ENCODE measurements around the gene CLDN8. TPM values are rescaled to one million over a fixed set of nuclear protein-coding genes. Genes with fewer than 3 reads are reported as not detected.

CLDN8 gene
- total RNA-seq, 2 experiments from 2014 or later = not detected

DNA sequence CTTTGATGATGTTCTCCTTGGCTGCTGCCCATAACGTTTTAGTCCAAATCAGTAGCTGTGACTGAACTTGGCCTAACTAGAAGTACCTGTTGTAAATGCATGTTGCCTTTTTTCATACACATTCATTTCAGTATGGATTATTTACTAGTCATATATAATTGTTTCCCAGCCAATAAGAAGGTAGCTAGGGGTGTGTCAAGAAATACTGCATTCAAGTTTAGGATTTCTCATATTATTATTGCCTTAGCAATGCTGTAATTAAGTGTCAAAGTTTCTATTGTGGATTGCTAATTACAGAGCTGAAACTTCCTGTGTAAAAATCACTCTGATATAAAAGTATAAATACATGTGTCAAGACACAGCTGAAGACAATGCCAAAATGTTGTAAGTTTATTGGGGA lies 49.2 kb downstream of the CLDN8 start, which contains the start of gene CLDN17:
Gene CLDN17 (minus strand): TSS at position 101 of the 400 bp plus-strand sequence. CDS start 188 bp downstream, outside the sequence.
- TF ChIP-seq, protein P1, sequence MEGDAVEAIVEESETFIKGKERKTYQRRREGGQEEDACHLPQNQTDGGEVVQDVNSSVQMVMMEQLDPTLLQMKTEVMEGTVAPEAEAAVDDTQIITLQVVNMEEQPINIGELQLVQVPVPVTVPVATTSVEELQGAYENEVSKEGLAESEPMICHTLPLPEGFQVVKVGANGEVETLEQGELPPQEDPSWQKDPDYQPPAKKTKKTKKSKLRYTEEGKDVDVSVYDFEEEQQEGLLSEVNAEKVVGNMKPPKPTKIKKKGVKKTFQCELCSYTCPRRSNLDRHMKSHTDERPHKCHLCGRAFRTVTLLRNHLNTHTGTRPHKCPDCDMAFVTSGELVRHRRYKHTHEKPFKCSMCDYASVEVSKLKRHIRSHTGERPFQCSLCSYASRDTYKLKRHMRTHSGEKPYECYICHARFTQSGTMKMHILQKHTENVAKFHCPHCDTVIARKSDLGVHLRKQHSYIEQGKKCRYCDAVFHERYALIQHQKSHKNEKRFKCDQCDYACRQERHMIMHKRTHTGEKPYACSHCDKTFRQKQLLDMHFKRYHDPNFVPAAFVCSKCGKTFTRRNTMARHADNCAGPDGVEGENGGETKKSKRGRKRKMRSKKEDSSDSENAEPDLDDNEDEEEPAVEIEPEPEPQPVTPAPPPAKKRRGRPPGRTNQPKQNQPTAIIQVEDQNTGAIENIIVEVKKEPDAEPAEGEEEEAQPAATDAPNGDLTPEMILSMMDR (IDR thresholded peaks at IDR 0.05) = no peak
- H3K36me3 Mint-ChIP-seq (ENCODE audit: low read depth) = no peaks in the 10 kb centered on the region
- H3K4me3 ChIP-seq (ENCODE audit: low read length) = no peak within 1 kb of the TSS

DNA sequence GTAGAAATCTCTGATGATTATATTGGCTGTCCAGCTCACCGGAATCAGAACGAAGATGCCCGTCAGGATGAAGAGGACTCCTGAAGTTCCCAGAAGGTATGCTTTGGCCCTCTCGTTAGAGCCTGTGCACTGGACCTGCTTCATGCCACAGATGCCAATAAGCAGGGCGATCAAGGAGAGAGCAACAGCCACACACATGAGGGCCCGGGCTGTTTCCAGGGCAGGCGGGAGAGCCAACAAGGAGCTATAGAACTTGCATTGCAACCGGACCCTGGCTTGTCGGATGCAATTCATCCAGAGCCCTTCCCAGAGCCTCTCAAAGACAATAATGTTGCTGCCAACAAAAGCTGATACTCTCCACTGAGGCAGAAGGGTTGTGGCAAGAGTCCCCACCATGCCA lies 49.7 kb downstream of the CLDN8 start:
- TF ChIP-seq, protein P1 (IDR thresholded peaks at IDR 0.05) = no peak
- H3K9me3 ChIP-seq (ENCODE audit: control insufficient read depth in 1 of 2, insufficient read depth in 1 of 2, low read length in 2 of 2) = no peaks in the 10 kb centered on the region
- H3K36me3 Mint-ChIP-seq (ENCODE audit: low read depth) = no peaks in the 10 kb centered on the region
- H3K27ac ChIP-seq (ENCODE audit: low read depth in 1 of 2, low read length in 2 of 2) = no peak overlapping the region
- no peak for DNase-seq
- H3K9me3 Mint-ChIP-seq = no peaks in the 10 kb centered on the region
- POLR2A ChIA-PET = no interaction called here
- H3K4me1 ChIP-seq (ENCODE audit: insufficient read depth, low read length) = no peaks in the 10 kb centered on the region
- H3K27me3 ChIP-seq (ENCODE audit: control insufficient read depth in 1 of 2, insufficient read depth in 2 of 2, low read length in 2 of 2) = no peaks in the 10 kb centered on the region
- H3K36me3 ChIP-seq (ENCODE audit: insufficient read depth, low read length) = no peaks in the 10 kb centered on the region
- CTCF ChIA-PET = no interaction called here
- no peaks in the 10 kb centered on the region for H3K27me3 Mint-ChIP-seq
- H3K27ac Mint-ChIP-seq = no peak overlapping the region
- H3K4me1 Mint-ChIP-seq (ENCODE audit: low read depth) = no peaks in the 10 kb centered on the region
- no peak overlapping the region for H3K4me3 Mint-ChIP-seq
- no peak for ATAC-seq (ENCODE audit: poor library complexity)
- no peak overlapping the region for H3K4me3 ChIP-seq (ENCODE audit: low read length)
- intact Hi-C loops (cut with DNase I, micrococcal nuclease) = no loop called here

More for the DNA sequence above, 49.2 kb downstream of the CLDN8 start, which contains the start of gene CLDN17:
- Histone ChIP-seq H3K27me3 (ENCODE audit: control insufficient read depth in 1 of 2, insufficient read depth in 2 of 2, low read length in 2 of 2) (no peaks in the 10 kb centered on the region), H3K36me3 (ENCODE audit: insufficient read depth, low read length) (no peaks in the 10 kb centered on the region), H3K9me3 (ENCODE audit: control insufficient read depth in 1 of 2, insufficient read depth in 1 of 2, low read length in 2 of 2) (no peaks in the 10 kb centered on the region), H3K4me1 (ENCODE audit: insufficient read depth, low read length) (no peaks in the 10 kb centered on the region), H3K27ac (ENCODE audit: low read depth in 1 of 2, low read length in 2 of 2) (no peak within 1 kb of the TSS)
- intact Hi-C loops (cut with DNase I, micrococcal nuclease) = no loop called here
- ATAC-seq (ENCODE audit: poor library complexity) (no peak), DNase-seq (no peak)
- Mint-ChIP-seq H3K4me3 (no peak within 1 kb of the TSS), H3K27ac (no peak within 1 kb of the TSS), H3K4me1 (ENCODE audit: low read depth) (no peaks in the 10 kb centered on the region), H3K27me3 (no peaks in the 10 kb centered on the region), H3K9me3 (no peaks in the 10 kb centered on the region)
- ChIA-PET CTCF (no interaction called here), POLR2A (no interaction called here)

DNA sequence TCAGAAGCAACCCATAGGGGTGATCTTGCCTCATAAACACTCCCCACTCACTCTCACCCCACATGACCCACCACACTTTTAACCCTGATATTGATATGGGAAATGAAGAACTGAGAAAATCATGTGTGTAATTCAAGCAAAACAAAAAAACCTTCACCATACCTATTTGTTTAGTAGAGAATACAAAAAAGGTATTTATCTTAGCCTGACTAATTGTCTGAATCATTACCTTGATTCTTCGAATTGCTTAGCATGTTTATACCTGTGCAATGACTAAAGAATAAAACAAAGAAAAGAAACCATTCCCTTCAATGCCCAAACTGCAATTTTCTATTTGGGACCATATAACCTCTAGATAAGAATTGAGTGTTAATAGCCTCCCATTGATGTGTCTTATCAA lies 51.1 kb downstream of the CLDN8 start:
- ATAC-seq (ENCODE audit: poor library complexity) = no peak
- no peaks in the 10 kb centered on the region for H3K27me3 ChIP-seq (ENCODE audit: control insufficient read depth in 1 of 2, insufficient read depth in 2 of 2, low read length in 2 of 2)
- CTCF ChIA-PET = no interaction called here
- H3K9me3 Mint-ChIP-seq = no peaks in the 10 kb centered on the region
- H3K36me3 ChIP-seq (ENCODE audit: insufficient read depth, low read length) = no peaks in the 10 kb centered on the region
- H3K4me3 Mint-ChIP-seq = no peak overlapping the region
- no peak overlapping the region for H3K27ac ChIP-seq (ENCODE audit: low read depth in 1 of 2, low read length in 2 of 2)
- DNase-seq = no peak
- H3K27me3 Mint-ChIP-seq = no peaks in the 10 kb centered on the region
- intact Hi-C loops (cut with DNase I, micrococcal nuclease) = no loop called here
- H3K4me1 Mint-ChIP-seq (ENCODE audit: low read depth) = no peaks in the 10 kb centered on the region
- no peaks in the 10 kb centered on the region for H3K4me1 ChIP-seq (ENCODE audit: insufficient read depth, low read length)
- no peak overlapping the region for H3K27ac Mint-ChIP-seq
- H3K36me3 Mint-ChIP-seq (ENCODE audit: low read depth) = no peaks in the 10 kb centered on the region
- no peaks in the 10 kb centered on the region for H3K9me3 ChIP-seq (ENCODE audit: control insufficient read depth in 1 of 2, insufficient read depth in 1 of 2, low read length in 2 of 2)
- TF ChIP-seq, protein P1 (IDR thresholded peaks at IDR 0.05) = no peak
- POLR2A ChIA-PET = no interaction called here
- no peak overlapping the region for H3K4me3 ChIP-seq (ENCODE audit: low read length)

Other genes starting within 250 kb of the CLDN8 start
- gene CLDN17, start 49.3 kb downstream of the CLDN8 start, total RNA-seq = not detected
- gene KRTAP24-1, start 66.9 kb upstream of the CLDN8 start, total RNA-seq = not detected
- gene KRTAP25-1, start 73.4 kb upstream of the CLDN8 start, total RNA-seq = not detected
- not detected for gene KRTAP26-1, start 104.2 kb upstream of the CLDN8 start, total RNA-seq
- not detected for gene KRTAP27-1, start 121.6 kb upstream of the CLDN8 start, total RNA-seq
- gene KRTAP23-1, start 132.5 kb upstream of the CLDN8 start, total RNA-seq = not detected
- not detected for gene KRTAP13-2, start 156.2 kb upstream of the CLDN8 start, total RNA-seq
- not detected for gene KRTAP13-1, start 179.9 kb upstream of the CLDN8 start, total RNA-seq
- not detected for gene KRTAP13-3, start 209.8 kb upstream of the CLDN8 start, total RNA-seq
- gene KRTAP13-4, start 214.1 kb upstream of the CLDN8 start, total RNA-seq = not detected
- gene KRTAP15-1, start 224.2 kb upstream of the CLDN8 start, total RNA-seq = not detected